ENCODE measurements around the gene MCUR1.
"Not testable (repeated sequence)": the region's sequence is repeated elsewhere in the genome, so short reads cannot be mapped to it uniquely, and the experiment has no call there.

MCUR1 gene

DNA sequence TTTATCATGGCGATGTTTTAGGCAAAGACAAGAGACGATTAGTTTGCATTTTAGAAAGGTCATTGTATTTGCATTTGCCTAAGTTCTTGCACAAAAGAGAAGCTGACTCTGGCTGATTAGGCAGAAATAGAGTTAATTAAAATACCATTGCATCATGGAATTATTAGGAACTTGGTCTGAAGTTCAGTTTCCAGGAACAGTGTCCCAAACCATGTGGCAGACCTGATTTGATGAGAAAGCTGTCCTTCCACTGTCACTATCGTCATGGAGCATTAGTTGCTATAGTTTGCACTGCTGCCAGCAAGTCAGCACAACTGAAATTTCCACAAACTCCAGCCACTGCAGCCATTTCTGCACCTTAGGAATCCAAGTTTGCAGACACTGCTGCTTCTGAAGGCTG, 24.3 kb upstream of the MCUR1 start:
- CTCF ChIA-PET = no interaction called here
- TF ChIP-seq, protein P1, sequence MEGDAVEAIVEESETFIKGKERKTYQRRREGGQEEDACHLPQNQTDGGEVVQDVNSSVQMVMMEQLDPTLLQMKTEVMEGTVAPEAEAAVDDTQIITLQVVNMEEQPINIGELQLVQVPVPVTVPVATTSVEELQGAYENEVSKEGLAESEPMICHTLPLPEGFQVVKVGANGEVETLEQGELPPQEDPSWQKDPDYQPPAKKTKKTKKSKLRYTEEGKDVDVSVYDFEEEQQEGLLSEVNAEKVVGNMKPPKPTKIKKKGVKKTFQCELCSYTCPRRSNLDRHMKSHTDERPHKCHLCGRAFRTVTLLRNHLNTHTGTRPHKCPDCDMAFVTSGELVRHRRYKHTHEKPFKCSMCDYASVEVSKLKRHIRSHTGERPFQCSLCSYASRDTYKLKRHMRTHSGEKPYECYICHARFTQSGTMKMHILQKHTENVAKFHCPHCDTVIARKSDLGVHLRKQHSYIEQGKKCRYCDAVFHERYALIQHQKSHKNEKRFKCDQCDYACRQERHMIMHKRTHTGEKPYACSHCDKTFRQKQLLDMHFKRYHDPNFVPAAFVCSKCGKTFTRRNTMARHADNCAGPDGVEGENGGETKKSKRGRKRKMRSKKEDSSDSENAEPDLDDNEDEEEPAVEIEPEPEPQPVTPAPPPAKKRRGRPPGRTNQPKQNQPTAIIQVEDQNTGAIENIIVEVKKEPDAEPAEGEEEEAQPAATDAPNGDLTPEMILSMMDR (IDR thresholded peaks at IDR 0.05; ENCODE audit: insufficient read depth, low read length, missing control alignments) = no peak
- H3K4me3 ChIP-seq (ENCODE audit: low read depth, low read length) = no peak overlapping the region
- DNase-seq (ENCODE audit: low read depth, low spot score) = no peak
- POLR2A ChIA-PET = no interaction called here

DNA sequence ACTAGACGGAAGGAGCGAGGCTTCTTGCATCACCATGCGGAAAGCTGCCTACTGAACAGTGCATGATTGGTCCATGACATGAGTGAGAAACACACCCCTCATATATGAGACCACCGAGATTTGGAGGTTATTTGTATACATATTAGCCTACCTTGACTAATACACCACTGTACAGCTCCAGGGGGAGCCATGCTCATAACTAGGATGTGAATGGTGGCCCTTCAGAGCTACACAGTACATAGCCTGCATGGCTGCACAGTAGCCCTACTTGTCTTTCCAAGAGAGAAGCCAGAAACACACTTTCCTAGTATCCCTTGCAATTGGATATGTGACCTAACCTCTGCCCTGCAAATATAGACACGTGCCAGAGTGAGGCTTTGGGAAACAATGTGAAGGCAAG, 21.8 kb upstream of the MCUR1 start:
- DNase-seq (ENCODE audit: low read depth, low spot score) = no peak
- no peak overlapping the region for H3K4me3 ChIP-seq (ENCODE audit: low read depth, low read length)
- TF ChIP-seq, protein P1 (IDR thresholded peaks at IDR 0.05; ENCODE audit: insufficient read depth, low read length, missing control alignments) = no peak
- ChIA-PET POLR2A (no interaction called here), CTCF (interaction anchor here (0.6 to 1.2 kb wide), 2 partner anchors 72 to 1406 kb away, joined by 3 read pairs; no protein-coding TSS in a partner anchor)

DNA sequence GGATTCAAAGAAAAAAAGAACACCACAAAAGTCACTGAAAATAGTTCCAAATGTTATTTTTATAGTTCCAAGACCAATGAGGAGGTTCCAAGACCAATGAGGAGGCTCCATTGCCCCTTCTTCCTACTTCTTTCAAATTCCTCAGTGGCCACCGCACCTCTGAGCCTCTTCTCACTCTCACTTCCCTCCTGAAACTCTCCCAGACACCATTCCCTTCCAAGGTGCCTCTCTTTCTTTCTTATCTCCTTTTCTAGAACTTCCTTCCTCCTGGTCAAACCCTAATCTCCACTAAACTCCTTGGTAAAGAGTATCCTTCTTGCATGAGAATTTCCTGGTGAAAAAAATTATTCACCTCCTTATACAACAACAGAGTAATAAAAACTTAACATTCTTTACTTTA, 20.4 kb upstream of the MCUR1 start:
- ChIA-PET CTCF (no interaction called here), POLR2A (no interaction called here)
- H3K4me3 ChIP-seq (ENCODE audit: low read depth, low read length) = no peak overlapping the region
- TF ChIP-seq, protein P1 (IDR thresholded peaks at IDR 0.05; ENCODE audit: insufficient read depth, low read length, missing control alignments) = no peak
- DNase-seq (ENCODE audit: low read depth, low spot score) = no peak

DNA sequence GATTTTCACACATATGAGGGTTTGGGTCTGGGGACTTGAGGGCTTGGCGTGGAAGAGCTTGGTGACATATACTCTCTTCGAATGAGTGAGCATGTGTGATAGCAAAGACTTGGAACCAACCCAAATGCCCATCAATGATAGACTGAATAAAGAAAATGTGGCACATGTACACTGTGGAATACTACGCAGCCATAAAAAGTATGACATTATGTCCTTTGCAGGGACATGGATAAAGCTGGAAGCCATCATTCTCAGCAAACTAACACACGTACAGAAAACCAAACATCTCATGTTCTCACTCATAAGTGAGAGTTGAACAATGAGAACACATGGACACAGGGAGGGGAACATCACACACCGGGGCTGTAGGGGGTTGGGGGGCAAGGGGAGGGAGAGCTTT, 19.7 kb upstream of the MCUR1 start:
- H3K4me3 ChIP-seq (ENCODE audit: low read depth, low read length); CTCF ChIA-PET; POLR2A ChIA-PET; DNase-seq (ENCODE audit: low read depth, low spot score): not testable (repeated sequence)

DNA sequence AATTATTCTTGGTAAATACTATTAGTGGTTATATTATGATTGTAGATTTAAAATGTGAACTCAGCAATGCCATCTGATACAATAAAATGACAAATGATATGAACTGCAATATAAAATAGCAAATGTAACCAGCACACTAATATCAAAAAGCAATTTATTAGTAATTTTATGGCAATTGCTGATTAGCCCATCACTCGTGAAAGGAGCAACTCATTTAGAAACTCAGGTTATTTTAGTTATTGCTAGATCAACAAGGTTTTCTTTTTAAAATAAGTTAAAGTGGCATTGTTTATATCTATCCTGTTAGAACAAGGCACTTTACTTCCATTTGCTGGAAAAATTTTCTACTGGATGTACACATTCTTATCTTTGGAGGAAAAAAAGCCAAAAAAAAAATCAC, 18.4 kb upstream of the MCUR1 start:
- POLR2A ChIA-PET = no interaction called here
- TF ChIP-seq, protein P1 (IDR thresholded peaks at IDR 0.05; ENCODE audit: insufficient read depth, low read length, missing control alignments) = no peak
- CTCF ChIA-PET = interaction anchor here (1.4 kb wide), 1 partner anchor 258 kb away, joined by 3 read pairs; the partner anchor contains the start of gene SIRT5
- H3K4me3 ChIP-seq (ENCODE audit: low read depth, low read length) = no peak overlapping the region
- DNase-seq (ENCODE audit: low read depth, low spot score) = no peak

DNA sequence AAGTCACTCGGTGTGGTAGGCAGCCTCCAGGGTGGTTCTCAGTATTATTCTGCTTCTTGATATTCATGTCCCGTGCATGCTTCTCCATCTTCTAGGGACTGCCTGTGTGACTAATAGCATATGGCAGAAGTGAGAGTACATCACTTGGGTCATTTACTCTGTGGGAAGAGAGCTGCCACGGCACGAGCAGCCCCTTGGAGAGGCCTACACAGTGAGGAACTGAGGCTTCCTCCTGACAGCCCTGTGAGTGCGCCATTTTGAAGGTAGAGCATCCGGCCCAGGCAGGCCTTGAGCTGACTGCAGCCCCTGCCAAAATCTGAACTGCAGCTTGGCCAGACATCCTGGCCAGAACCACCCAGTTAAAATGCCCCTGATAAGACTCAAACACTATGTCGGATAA, 17.3 kb upstream of the MCUR1 start:
- H3K4me3 ChIP-seq (ENCODE audit: low read depth, low read length) = no peak overlapping the region
- ChIA-PET CTCF (interaction anchor here (1.4 kb wide), 1 partner anchor 257 kb away, joined by 3 read pairs; the partner anchor contains the start of gene SIRT5), POLR2A (no interaction called here)
- DNase-seq (ENCODE audit: low read depth, low spot score) = no peak
- TF ChIP-seq, protein P1 (IDR thresholded peaks at IDR 0.05; ENCODE audit: insufficient read depth, low read length, missing control alignments) = no peak

DNA sequence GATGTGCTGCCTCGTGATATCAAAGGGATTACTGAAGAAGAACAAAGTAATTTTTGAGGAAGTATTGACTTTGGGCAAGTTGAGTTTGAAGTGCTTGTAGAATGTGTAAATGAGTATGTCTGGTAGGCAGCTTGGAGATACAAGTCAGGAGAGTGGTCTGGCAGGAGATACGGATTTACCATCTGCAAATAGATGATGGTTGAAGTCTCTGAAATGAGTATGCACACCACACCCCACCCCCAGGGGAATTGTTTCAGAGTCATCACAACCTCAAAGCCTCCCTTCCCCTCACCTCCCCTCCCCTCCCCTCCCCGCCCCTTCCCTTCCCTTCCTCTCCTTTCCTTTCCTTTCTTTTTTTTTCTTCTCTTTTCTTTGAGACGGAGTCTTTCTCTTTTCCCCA, 16.4 kb upstream of the MCUR1 start:
- TF ChIP-seq, protein P1 (IDR thresholded peaks at IDR 0.05; ENCODE audit: insufficient read depth, low read length, missing control alignments) = no peak
- no peak for DNase-seq (ENCODE audit: low read depth, low spot score)
- CTCF ChIA-PET = interaction anchor here (1.3 kb wide), 1 partner anchor 78 kb away, joined by 4 read pairs; no protein-coding TSS in a partner anchor
- no peak overlapping the region for H3K4me3 ChIP-seq (ENCODE audit: low read depth, low read length)
- POLR2A ChIA-PET = no interaction called here

DNA sequence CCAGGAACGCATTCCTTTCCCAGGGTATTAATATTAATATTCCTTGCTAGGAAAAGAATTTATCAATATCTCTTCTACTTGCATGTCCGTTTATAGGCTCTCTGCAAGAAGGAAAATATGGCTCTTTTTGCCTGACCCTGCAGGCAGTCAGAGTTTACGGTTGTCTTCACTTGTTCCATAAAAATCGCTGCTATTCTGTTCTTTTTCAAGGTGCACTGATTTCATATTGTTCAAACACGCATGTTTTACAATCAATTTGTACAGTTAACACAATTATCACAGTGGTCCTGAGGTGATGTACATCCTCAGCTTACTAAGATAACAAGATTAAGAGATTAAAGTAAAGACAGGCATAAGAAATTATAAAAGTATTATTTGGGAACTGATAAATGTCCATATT, 15.1 kb upstream of the MCUR1 start:
- POLR2A ChIA-PET; DNase-seq (ENCODE audit: low read depth, low spot score); H3K4me3 ChIP-seq (ENCODE audit: low read depth, low read length): not testable (repeated sequence)
- CTCF ChIA-PET = interaction anchor here (1.3 kb wide), 1 partner anchor 79 kb away, joined by 4 read pairs; no protein-coding TSS in a partner anchor

DNA sequence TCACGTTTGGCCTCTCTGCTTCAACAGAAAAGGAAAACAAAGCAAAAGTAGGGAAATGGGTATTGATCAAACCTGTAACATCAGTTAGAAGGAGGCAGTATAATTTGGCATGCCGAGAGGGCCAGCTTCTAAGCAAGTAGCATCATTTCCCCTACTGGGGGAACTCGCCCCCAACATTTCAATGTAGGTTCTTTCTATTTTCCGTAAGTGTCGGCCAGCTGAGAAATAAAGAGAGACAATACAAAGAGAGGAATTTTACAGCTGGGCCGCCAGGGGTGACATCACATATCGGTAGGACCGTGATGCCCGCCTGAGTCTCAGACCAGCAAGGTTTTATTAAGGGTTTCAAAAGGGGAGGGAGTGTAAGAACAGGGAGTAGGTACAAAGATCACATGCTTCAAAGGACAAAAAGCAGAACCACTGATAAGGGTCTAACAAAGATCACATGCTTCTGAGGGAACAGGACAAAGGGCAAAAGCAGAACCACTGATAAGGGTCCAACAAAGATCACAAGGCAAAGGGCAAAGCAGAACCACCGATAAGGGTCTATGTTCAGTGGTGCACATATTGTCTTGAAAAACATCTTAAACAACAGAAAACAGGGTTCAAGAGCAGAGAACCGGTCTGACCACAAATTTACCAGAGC, 14.4 kb upstream of the MCUR1 start:
- CTCF ChIA-PET; POLR2A ChIA-PET; DNase-seq (ENCODE audit: low read depth, low spot score); H3K4me3 ChIP-seq (ENCODE audit: low read depth, low read length): not testable (repeated sequence)

All from AG04449 (cell line).